ENCODE results near the gene LPP.

- TF ChIP-seq JUN (CRISPR knock-in tag; IDR thresholded peaks at IDR 0.05), result no peak
- no peak for TF ChIP-seq CTCF (CRISPR knock-in tag; IDR thresholded peaks at IDR 0.05)
- TF ChIP-seq NFE2L1 (CRISPR knock-in tag; IDR thresholded peaks at IDR 0.05; ENCODE audit: borderline replicate concordance), result no peak
- no peak for TF ChIP-seq POLR2A (IDR thresholded peaks at IDR 0.05; ENCODE audit: insufficient read depth in 1 of 2, low read depth in 2 of 2, low read length in 2 of 2)
- no peak for TF ChIP-seq CREB1 (IDR thresholded peaks at IDR 0.05)
- TF ChIP-seq CREB1 (CRISPR knock-in tag; IDR thresholded peaks at IDR 0.05), result no peak
- TF ChIP-seq BHLHE40 (IDR thresholded peaks at IDR 0.05; ENCODE audit: low read length), result no peak
- TF ChIP-seq RNF219 (CRISPR knock-in tag; IDR thresholded peaks at IDR 0.05), result no peak
- no peak for TF ChIP-seq ZNF362 (CRISPR knock-in tag; IDR thresholded peaks at IDR 0.05; ENCODE audit: borderline replicate concordance)
- TF ChIP-seq MAZ (IDR thresholded peaks at IDR 0.05; ENCODE audit: borderline replicate concordance, low read depth, low read length), result no peak
- TF ChIP-seq MAZ (CRISPR knock-in tag; IDR thresholded peaks at IDR 0.05; ENCODE audit: low read depth), result no peak
These were observed 760.6 kb downstream of the LPP start for GRCh38 chr3:188914552-188914951.
